Measurements from ENCODE around the gene UBE2G2. TPM values are rescaled to one million over a fixed set of nuclear protein-coding genes. Genes with fewer than 3 reads are reported as not detected.
A peak's percentile ranks its signal among the peaks of the same experiment; 100 is the strongest.

Gene UBE2G2
- total RNA-seq, 1 donor = 75.3 TPM

DNA sequence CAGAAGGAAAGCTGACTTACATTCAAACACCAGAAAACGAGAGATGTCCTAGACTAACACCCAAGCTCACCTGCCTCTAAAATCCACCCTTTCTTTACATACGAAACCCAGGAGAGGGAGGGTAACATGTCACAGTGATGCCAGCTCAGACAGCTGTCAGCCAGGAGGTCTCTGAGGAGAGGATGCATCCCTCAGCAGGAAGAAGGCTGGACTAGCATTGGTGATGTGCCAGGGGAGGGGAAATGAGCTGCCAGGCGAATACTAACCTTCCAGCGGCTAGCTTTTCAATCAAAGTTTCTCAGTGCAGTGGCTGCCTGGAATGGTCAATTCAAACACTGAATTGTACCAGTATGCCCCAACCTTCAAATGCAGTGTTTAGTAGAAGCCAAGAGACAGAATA lies 3.6 kb upstream of the UBE2G2 start:
- H2AFZ ChIP-seq (ENCODE audit: low read length) = no peak overlapping the region
- no peak overlapping the region for H3K27ac ChIP-seq (ENCODE audit: low read depth, low read length)
- H3K27me3 ChIP-seq (ENCODE audit: insufficient read depth, low read length) = no peaks in the 10 kb centered on the region
- H3K4me2 ChIP-seq (ENCODE audit: insufficient read depth, low read length) = no peak overlapping the region
- H3K9me3 ChIP-seq (ENCODE audit: low read depth, low read length) = no peaks in the 10 kb centered on the region
- peaks cover 66% of the 10 kb centered on the region for H3K79me2 ChIP-seq (ENCODE audit: insufficient read depth, low read length)
- no peak overlapping the region for H3K4me3 ChIP-seq (ENCODE audit: insufficient read depth, low read length)
- DNase-seq (ENCODE audit: insufficient read length, low spot score, missing footprints) = no peak
- TF ChIP-seq, protein P1, sequence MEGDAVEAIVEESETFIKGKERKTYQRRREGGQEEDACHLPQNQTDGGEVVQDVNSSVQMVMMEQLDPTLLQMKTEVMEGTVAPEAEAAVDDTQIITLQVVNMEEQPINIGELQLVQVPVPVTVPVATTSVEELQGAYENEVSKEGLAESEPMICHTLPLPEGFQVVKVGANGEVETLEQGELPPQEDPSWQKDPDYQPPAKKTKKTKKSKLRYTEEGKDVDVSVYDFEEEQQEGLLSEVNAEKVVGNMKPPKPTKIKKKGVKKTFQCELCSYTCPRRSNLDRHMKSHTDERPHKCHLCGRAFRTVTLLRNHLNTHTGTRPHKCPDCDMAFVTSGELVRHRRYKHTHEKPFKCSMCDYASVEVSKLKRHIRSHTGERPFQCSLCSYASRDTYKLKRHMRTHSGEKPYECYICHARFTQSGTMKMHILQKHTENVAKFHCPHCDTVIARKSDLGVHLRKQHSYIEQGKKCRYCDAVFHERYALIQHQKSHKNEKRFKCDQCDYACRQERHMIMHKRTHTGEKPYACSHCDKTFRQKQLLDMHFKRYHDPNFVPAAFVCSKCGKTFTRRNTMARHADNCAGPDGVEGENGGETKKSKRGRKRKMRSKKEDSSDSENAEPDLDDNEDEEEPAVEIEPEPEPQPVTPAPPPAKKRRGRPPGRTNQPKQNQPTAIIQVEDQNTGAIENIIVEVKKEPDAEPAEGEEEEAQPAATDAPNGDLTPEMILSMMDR (IDR thresholded peaks at IDR 0.05; ENCODE audit: extremely low read depth, low read depth, low read length) = no peak
- H4K20me1 ChIP-seq (ENCODE audit: insufficient read depth, low read length) = peaks cover 29% of the 10 kb centered on the region
- peaks cover 14% of the 10 kb centered on the region for H3K4me1 ChIP-seq (ENCODE audit: insufficient read depth, low read length)
- H3K36me3 ChIP-seq (ENCODE audit: insufficient read depth, low read length) = peaks cover 59% of the 10 kb centered on the region

DNA sequence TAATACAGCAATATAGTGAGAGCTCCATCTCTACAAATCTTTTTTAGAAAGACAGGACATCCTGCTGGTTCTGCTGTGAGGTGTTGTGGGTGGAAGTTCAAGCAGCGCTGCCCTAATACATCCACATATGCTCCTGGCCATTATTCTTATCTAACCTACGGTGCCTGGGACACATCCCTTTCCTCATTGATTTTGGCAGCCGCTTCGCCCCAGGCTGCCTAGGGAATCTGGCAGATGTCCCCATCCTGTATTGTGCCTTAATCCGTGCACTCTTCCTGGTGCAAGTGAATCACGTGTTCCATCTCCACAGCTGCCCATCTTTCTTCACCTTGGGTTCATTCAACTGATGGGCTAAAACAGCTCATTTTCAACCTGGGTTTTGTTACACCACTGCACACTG lies 3.1 kb upstream of the UBE2G2 start:
- Histone ChIP-seq H3K27ac (ENCODE audit: low read depth, low read length) (no peak overlapping the region), H3K27me3 (ENCODE audit: insufficient read depth, low read length) (no peaks in the 10 kb centered on the region), H3K79me2 (ENCODE audit: insufficient read depth, low read length) (peaks cover 66% of the 10 kb centered on the region), H3K9me3 (ENCODE audit: low read depth, low read length) (no peaks in the 10 kb centered on the region), H3K4me3 (ENCODE audit: insufficient read depth, low read length) (no peak overlapping the region), H3K36me3 (ENCODE audit: insufficient read depth, low read length) (peaks cover 55% of the 10 kb centered on the region), H3K4me2 (ENCODE audit: insufficient read depth, low read length) (no peak overlapping the region), H4K20me1 (ENCODE audit: insufficient read depth, low read length) (peaks cover 32% of the 10 kb centered on the region), H3K4me1 (ENCODE audit: insufficient read depth, low read length) (peaks cover 18% of the 10 kb centered on the region), H2AFZ (ENCODE audit: low read length) (no peak overlapping the region)
- TF ChIP-seq, protein P1 (IDR thresholded peaks at IDR 0.05; ENCODE audit: extremely low read depth, low read depth, low read length) = no peak
- no peak for DNase-seq (ENCODE audit: insufficient read length, low spot score, missing footprints)

DNA sequence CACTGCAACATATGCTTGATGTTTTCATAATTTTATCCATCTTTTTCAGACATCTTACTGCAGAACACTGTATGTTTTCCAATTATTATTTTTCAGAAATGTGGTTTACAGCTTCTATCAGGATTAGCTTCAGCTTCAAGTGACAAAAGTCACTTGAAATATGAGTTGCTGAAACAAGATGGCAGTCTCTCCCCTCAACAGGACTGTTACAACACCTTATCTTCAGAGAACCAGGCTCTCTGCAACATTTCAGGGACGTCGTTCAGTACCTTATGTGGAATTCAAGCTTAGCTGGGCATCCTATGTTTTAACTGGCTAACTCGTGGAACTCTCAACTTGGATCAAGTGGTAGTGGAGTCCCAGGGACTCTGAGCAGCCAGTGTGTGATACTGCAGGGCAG lies 2.0 kb upstream of the UBE2G2 start:
- peaks cover 19% of the 10 kb centered on the region for H3K4me1 ChIP-seq (ENCODE audit: insufficient read depth, low read length)
- no peak overlapping the region for H3K27ac ChIP-seq (ENCODE audit: low read depth, low read length)
- no peak overlapping the region for H3K4me2 ChIP-seq (ENCODE audit: insufficient read depth, low read length)
- peaks cover 28% of the 10 kb centered on the region for H4K20me1 ChIP-seq (ENCODE audit: insufficient read depth, low read length)
- peaks cover 52% of the 10 kb centered on the region for H3K36me3 ChIP-seq (ENCODE audit: insufficient read depth, low read length)
- TF ChIP-seq, protein P1 (IDR thresholded peaks at IDR 0.05; ENCODE audit: extremely low read depth, low read depth, low read length) = no peak
- H3K9me3 ChIP-seq (ENCODE audit: low read depth, low read length) = no peaks in the 10 kb centered on the region
- H3K79me2 ChIP-seq (ENCODE audit: insufficient read depth, low read length) = peaks cover 67% of the 10 kb centered on the region
- no peaks in the 10 kb centered on the region for H3K27me3 ChIP-seq (ENCODE audit: insufficient read depth, low read length)
- H3K4me3 ChIP-seq (ENCODE audit: insufficient read depth, low read length) = no peak overlapping the region
- no peak overlapping the region for H2AFZ ChIP-seq (ENCODE audit: low read length)
- DNase-seq (ENCODE audit: insufficient read length, low spot score, missing footprints) = peak; percentile 51

DNA sequence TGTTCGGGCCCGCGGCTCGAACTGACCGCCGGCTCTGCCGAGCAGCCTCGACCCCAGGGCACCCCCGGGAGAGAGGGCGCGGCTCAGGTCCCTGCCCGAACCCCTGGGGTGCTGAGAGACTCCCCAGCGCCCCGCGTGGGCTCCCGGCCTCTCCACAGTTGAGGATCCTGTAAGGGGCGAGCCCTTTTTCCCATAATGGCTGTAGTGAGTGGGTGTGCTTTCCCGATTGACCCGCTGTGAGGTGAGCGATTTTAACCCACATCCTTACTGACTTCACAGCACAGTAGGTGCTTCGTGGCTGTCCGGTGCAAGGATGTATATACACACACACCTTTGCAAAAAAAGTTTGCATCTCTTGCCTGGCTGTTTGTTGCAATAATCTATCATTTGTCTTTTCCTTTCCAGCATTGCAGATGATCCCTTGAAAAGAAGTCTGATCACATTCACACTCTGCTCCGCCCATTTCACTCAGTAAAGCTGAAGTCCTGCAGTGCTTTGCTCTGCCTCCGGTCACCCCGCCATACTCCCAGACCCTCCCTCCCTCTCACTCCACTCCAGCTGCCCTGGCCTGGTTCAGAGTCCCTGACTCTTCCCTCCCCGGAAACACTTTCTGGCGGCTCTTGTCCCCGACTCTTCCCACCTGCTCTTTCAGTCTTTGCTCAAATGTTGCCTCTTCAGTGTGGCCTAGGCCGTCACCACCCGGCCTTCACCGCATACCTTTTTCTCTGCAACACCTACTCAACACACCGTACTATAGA lies 955 bp upstream of the UBE2G2 start:
- no peak overlapping the region for H3K27ac ChIP-seq (ENCODE audit: low read depth, low read length)
- peak; percentile 85 for DNase-seq (ENCODE audit: insufficient read length, low spot score, missing footprints)
- no peaks in the 10 kb centered on the region for H3K27me3 ChIP-seq (ENCODE audit: insufficient read depth, low read length)
- H3K79me2 ChIP-seq (ENCODE audit: insufficient read depth, low read length) = peaks cover 72% of the 10 kb centered on the region
- TF ChIP-seq, protein P1 (IDR thresholded peaks at IDR 0.05; ENCODE audit: extremely low read depth, low read depth, low read length) = no peak
- peak overlapping the region; percentile 96 for H3K4me3 ChIP-seq (ENCODE audit: insufficient read depth, low read length)
- peak overlapping the region; percentile 64 for H2AFZ ChIP-seq (ENCODE audit: low read length)
- peak overlapping the region; percentile 91 for H3K4me2 ChIP-seq (ENCODE audit: insufficient read depth, low read length)
- peaks cover 19% of the 10 kb centered on the region for H3K4me1 ChIP-seq (ENCODE audit: insufficient read depth, low read length)
- peaks cover 56% of the 10 kb centered on the region for H3K36me3 ChIP-seq (ENCODE audit: insufficient read depth, low read length)
- H4K20me1 ChIP-seq (ENCODE audit: insufficient read depth, low read length) = peaks cover 27% of the 10 kb centered on the region
- no peaks in the 10 kb centered on the region for H3K9me3 ChIP-seq (ENCODE audit: low read depth, low read length)

Data from osteoblast (primary cell).